Skeletal muscle tissue (tissue), 4 donors: ENCODE measurements around the gene CDADC1. TPM values are rescaled to one million over a fixed set of nuclear protein-coding genes. Genes with fewer than 3 reads are reported as not detected.

ENCODE experiments used
- H3K27ac ChIP-seq: one replicate; pipeline ENCODE4 v1.7.0; 2013; ENCODE audit warnings: mild to moderate bottlenecking, low read depth, low read length, inconsistent platforms
- H3K27me3 ChIP-seq, 3 donors: one replicate each; pipeline ENCODE4 v1.7.0; 2013; ENCODE audit warnings: low read length in 3 of 3; ENCODE audit not compliant: control insufficient read depth in 3 of 3, insufficient read depth in 3 of 3
- H3K36me3 ChIP-seq, 3 donors: one replicate each; pipeline ENCODE4 v1.7.0; 2013; ENCODE audit warnings: low read length in 3 of 3; ENCODE audit not compliant: control insufficient read depth in 3 of 3, insufficient read depth in 3 of 3
- H3K4me1 ChIP-seq, 3 donors: one replicate each; pipeline ENCODE4 v1.7.0; 2013; ENCODE audit warnings: low read length in 3 of 3, mild to moderate bottlenecking in 3 of 3; ENCODE audit not compliant: control insufficient read depth in 3 of 3, insufficient read depth in 3 of 3
- H3K4me3 ChIP-seq, 3 donors: one replicate each; pipeline ENCODE4 v1.7.0; 2013; ENCODE audit warnings: low read length in 3 of 3
- H3K9ac ChIP-seq, 3 donors: one replicate each; pipeline ENCODE4 v1.7.0; 2013; ENCODE audit warnings: low read length in 3 of 3, mild to moderate bottlenecking in 3 of 3, moderate library complexity in 2 of 3, low read depth in 1 of 3
- H3K9me3 ChIP-seq, 3 donors: one replicate each; pipeline ENCODE4 v1.7.0; 2013; ENCODE audit warnings: low read length in 3 of 3; ENCODE audit not compliant: control insufficient read depth in 3 of 3
- total RNA-seq: library from RNA; depleted of rRNA; stranded (reverse); fragments of >200 nt; gene quantifications from one replicate; pipeline ENCODE4 v1.2.3, GENCODE V29; 2014
- donor health status: Osteomylitis.

The CDADC1 gene
- total RNA-seq, 1 donor from 2014 or later, result 5.7 TPM

- H3K9me3 ChIP-seq, result no peaks in the 10 kb centered on the region
- H3K4me1 ChIP-seq, result no peaks in the 10 kb centered on the region
- H3K27me3 ChIP-seq, result no peaks in the 10 kb centered on the region
- no peak overlapping the region for H3K9ac ChIP-seq
- H3K36me3 ChIP-seq, result no peaks in the 10 kb centered on the region
- no peak overlapping the region for H3K4me3 ChIP-seq
- no peak overlapping the region for H3K27ac ChIP-seq
Observed at GRCh38 chr13:49235856-49236431, 11.8 kb upstream of the CDADC1 start.

- Histone ChIP-seq H3K9me3 (no peaks in the 10 kb centered on the region), H3K36me3 (no peaks in the 10 kb centered on the region), H3K4me1 (no peaks in the 10 kb centered on the region), H3K27ac (no peak overlapping the region), H3K9ac (no peak overlapping the region), H3K27me3 (no peaks in the 10 kb centered on the region), H3K4me3 (no peak overlapping the region)
Observed at GRCh38 chr13:49238621-49239020, 9.1 kb upstream of the CDADC1 start.

- Histone ChIP-seq H3K9me3 (no peaks in the 10 kb centered on the region), H3K4me1 (no peaks in the 10 kb centered on the region), H3K36me3 (no peaks in the 10 kb centered on the region), H3K4me3 (no peak overlapping the region), H3K9ac (no peak overlapping the region), H3K27me3 (no peaks in the 10 kb centered on the region), H3K27ac (no peak overlapping the region)
Observed at GRCh38 chr13:49240017-49240416, 7.7 kb upstream of the CDADC1 start.

- Histone ChIP-seq H3K9ac (no peak overlapping the region), H3K9me3 (no peaks in the 10 kb centered on the region), H3K27me3 (no peaks in the 10 kb centered on the region), H3K27ac (no peak overlapping the region), H3K4me1 (no peaks in the 10 kb centered on the region), H3K4me3 (no peak overlapping the region), H3K36me3 (no peaks in the 10 kb centered on the region)
Observed at GRCh38 chr13:49241296-49241695, 6.4 kb upstream of the CDADC1 start.

DNA sequence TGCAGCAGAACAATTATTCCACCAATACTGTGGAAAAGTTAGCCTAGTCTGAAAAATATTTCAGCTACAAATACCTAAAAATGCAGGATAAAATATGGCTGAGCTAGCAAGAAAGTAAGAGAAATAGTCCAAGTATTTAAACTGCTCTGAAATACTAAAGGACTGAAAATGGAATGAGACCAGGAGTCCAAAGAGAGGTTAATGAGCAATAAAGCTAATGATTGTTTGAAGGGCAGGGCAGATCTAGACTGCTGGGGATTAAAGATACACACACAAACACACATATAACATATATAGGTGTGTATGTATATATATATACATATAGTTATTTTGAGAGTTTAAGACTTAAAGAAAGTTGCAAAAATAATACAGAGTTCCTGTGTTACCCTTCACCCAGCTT is 2.6 kb upstream of the CDADC1 start:
- Histone ChIP-seq H3K27ac (no peak overlapping the region), H3K9me3 (no peaks in the 10 kb centered on the region), H3K27me3 (no peaks in the 10 kb centered on the region), H3K4me1 (peaks cover 4 to 8% (median 5%) of the 10 kb centered on the region in 3 donors), H3K4me3 (no peak overlapping the region), H3K9ac (no peak overlapping the region), H3K36me3 (no peaks in the 10 kb centered on the region)

DNA sequence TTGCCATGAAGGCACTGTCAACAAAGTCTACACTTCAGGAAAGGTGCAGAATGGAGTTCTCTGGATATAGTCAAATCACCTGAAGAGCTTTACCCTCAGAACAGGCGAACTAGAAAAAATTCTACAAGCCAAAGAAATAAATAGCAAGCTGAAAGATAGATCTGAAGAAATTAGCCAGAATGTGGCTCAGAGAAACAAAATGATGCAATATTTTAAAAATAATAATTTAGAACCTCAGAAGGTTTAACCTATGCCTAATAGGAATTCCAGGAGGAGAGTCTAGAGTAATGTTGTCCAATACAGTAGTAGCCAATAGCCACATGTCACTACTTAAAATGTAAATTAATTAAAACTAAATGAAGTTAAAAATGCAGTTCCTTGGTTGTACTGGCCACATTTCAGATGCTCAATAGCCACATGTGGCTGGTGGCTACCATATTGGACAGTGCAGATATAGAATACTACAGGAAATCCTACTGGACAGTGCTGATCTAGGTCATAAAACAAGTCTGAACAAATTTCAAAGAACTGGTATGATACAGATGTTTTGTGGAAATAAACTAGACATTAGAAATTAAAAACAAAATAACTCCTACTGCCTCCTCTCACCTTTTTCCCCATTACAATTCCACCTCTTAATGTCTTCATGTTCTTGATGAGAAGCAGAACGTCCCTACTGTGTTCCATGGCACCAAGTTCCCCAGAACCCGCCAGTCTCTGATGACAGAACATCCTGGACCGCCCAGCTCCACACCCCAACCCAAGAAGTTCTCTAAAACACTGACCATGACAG is 679 bp upstream of the CDADC1 start:
- H3K36me3 ChIP-seq, result peaks cover 0 to 2% (median 2%) of the 10 kb centered on the region in 3 donors
- peak overlapping the region; percentile 94 to 98 (median 95) for H3K9ac ChIP-seq
- peaks cover 4 to 8% (median 5%) of the 10 kb centered on the region in 3 donors for H3K4me1 ChIP-seq
- peak overlapping the region; percentile 82 for H3K27ac ChIP-seq
- H3K4me3 ChIP-seq, result peak overlapping the region; percentile 95 to 98 (median 98)
- H3K27me3 ChIP-seq, result no peaks in the 10 kb centered on the region
- H3K9me3 ChIP-seq, result no peaks in the 10 kb centered on the region

DNA sequence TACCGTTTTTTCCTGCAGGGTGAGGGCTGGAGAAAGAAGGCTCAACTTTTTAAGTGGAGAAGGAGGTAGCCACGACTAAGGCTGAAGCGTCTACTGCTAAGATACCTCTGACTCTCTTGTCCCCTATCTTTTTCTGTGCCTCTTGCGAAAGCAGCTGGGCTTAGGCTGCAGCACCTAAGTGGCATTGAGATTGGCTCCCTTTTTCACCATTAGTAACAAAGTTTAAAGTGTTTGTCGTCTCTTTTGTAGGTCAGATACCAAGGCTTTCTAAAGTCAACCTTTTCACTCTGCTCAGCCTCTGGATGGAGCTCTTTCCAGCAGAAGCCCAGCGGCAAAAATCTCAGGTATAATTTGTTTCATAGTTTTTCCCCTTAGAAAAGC is 887 bp downstream of the CDADC1 start:
- Histone ChIP-seq H3K27ac (peak overlapping the region; percentile 82), H3K4me3 (peak overlapping the region; percentile 95 to 98 (median 98)), H3K9me3 (no peaks in the 10 kb centered on the region), H3K27me3 (no peaks in the 10 kb centered on the region), H3K9ac (peak overlapping the region; percentile 94 to 98 (median 95)), H3K36me3 (peaks cover 0 to 5% (median 4%) of the 10 kb centered on the region in 3 donors), H3K4me1 (peaks cover 4 to 8% (median 5%) of the 10 kb centered on the region in 3 donors)

DNA sequence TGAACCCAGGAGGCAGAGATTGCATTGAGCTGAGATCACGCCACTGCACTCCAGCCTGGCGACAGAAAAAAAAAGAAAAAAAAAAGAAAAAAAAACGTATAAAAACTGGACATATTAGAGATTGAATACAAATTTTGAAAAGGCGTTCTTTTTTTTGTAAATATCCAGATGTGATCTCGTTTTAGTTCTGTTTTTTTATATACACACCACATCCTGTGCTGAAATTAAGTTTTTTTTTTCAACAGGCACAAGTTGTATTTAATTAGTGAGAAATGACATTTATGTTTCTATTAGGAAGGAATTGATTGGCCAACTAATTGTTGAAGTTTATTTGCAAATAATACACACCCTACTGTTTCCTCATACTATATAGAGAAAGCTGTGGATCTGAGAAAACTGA is 3.6 kb downstream of the CDADC1 start:
- no peak overlapping the region for H3K4me3 ChIP-seq
- peaks cover 4 to 8% (median 5%) of the 10 kb centered on the region in 3 donors for H3K4me1 ChIP-seq
- H3K36me3 ChIP-seq, result peaks cover 10 to 22% (median 18%) of the 10 kb centered on the region in 3 donors
- H3K27me3 ChIP-seq, result no peaks in the 10 kb centered on the region
- H3K9ac ChIP-seq, result no peak overlapping the region
- no peak overlapping the region for H3K27ac ChIP-seq
- no peaks in the 10 kb centered on the region for H3K9me3 ChIP-seq

GRCh38 chr13:49253310-49253709 is 5.6 kb downstream of the CDADC1 start:
- no peak overlapping the region for H3K27ac ChIP-seq
- H3K36me3 ChIP-seq, result peaks cover 11 to 25% (median 25%) of the 10 kb centered on the region in 3 donors
- no peaks in the 10 kb centered on the region for H3K27me3 ChIP-seq
- no peak overlapping the region for H3K9ac ChIP-seq
- H3K4me1 ChIP-seq, result peaks cover 4 to 5% (median 5%) of the 10 kb centered on the region in 3 donors
- H3K4me3 ChIP-seq, result no peak overlapping the region
- H3K9me3 ChIP-seq, result no peaks in the 10 kb centered on the region

DNA sequence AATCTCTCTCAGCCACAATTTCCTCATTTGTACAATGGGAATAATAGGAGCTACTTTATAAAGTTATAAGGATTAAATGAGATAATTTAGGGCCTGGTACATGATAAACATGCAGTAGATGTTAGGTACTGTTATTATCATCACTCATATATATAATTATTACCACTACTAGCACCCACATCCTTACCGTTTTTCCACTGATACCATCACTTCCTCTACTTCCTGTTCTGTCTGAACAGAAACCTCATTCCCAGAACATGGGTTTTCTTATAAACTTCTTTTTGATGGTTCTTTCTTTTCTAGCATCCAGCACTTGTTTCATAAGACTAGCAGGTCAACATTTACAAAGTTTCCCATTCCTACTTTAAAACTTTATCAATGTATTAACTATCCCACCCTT is 6.3 kb downstream of the CDADC1 start:
- H3K27ac ChIP-seq, result no peak overlapping the region
- no peaks in the 10 kb centered on the region for H3K9me3 ChIP-seq
- H3K36me3 ChIP-seq, result peaks cover 11 to 29% (median 28%) of the 10 kb centered on the region in 3 donors
- no peak overlapping the region for H3K9ac ChIP-seq
- no peak overlapping the region for H3K4me3 ChIP-seq
- no peaks in the 10 kb centered on the region for H3K4me1 ChIP-seq
- no peaks in the 10 kb centered on the region for H3K27me3 ChIP-seq
